Amygdala (tissue), 56 donors: ENCODE results near the gene BSDC1.
A peak's percentile ranks its signal among the peaks of the same experiment; 100 is the strongest.

Source experiments
- DNase-seq, 56 donors: peaks; one replicate each; lab custom pipeline; 2025; lab: John Stamatoyannopoulos, UW

The BSDC1 gene

GRCh38 chr1:32339363-32339978 is 54.8 kb downstream of the BSDC1 start:
- DNase-seq = peak in 1 of 56 donors; percentile 35

GRCh38 chr1:32338637-32339145 is 55.5 kb downstream of the BSDC1 start:
- DNase-seq = peak in 5 of 56 donors; percentile 58 to 76 (median 62)

GRCh38 chr1:32337855-32338636 is 56.2 kb downstream of the BSDC1 start:
- DNase-seq = peak in 53 of 56 donors; percentile 43 to 94 (median 78)

- DNase-seq = peak in 10 of 56 donors; percentile 18 to 42 (median 32)
Observed at GRCh38 chr1:32336963-32337675, 57.1 kb downstream of the BSDC1 start.

- DNase-seq = peak in 1 of 56 donors; percentile 39
Observed at GRCh38 chr1:32336591-32336932, 57.7 kb downstream of the BSDC1 start.

- peak in 54 of 56 donors; percentile 32 to 92 (median 76) for DNase-seq
Observed at GRCh38 chr1:32335790-32336590, 58.3 kb downstream of the BSDC1 start, which contains the start of gene MARCKSL1. Gene MARCKSL1, minus strand, starts transcription at chr1:32336233. Its CDS starts 200 bp downstream, at chr1:32336033.

- DNase-seq = no peak
Observed at GRCh38 chr1:32335535-32335789, 58.8 kb downstream of the BSDC1 start.

GRCh38 chr1:32334864-32335534 is 59.2 kb downstream of the BSDC1 start:
- peak in 26 of 56 donors; percentile 14 to 73 (median 42) for DNase-seq

- DNase-seq = peak in 1 of 56 donors; percentile 66
Observed at GRCh38 chr1:32334274-32334861, 59.9 kb downstream of the BSDC1 start.

GRCh38 chr1:32333251-32333963 is 60.8 kb downstream of the BSDC1 start:
- no peak for DNase-seq

GRCh38 chr1:32332290-32333079 is 61.8 kb downstream of the BSDC1 start:
- DNase-seq = peak in 27 of 56 donors; percentile 14 to 74 (median 29)

- no peak for DNase-seq
Observed at GRCh38 chr1:32331549-32331948, 62.7 kb downstream of the BSDC1 start.

GRCh38 chr1:32330558-32331151 is 63.6 kb downstream of the BSDC1 start:
- no peak for DNase-seq

- no peak for DNase-seq
Observed at GRCh38 chr1:32329931-32330466, 64.2 kb downstream of the BSDC1 start.

- DNase-seq = no peak
Observed at GRCh38 chr1:32327204-32327603, 67.0 kb downstream of the BSDC1 start.

- DNase-seq = no peak
Observed at GRCh38 chr1:32321712-32322291, 72.4 kb downstream of the BSDC1 start.
